Mesendoderm (in vitro differentiated cells): ENCODE data around the gene C5orf63.
A peak's percentile ranks its signal among the peaks of the same experiment; 100 is the strongest.

Experiments used
- DNase-seq: peaks from one replicate; pipeline ENCODE4 v3.0.0; 2013
- H2AK5ac ChIP-seq: 2 replicates; pipeline ENCODE4 v1.6.1; 2013; ENCODE audit warnings: low read length, inconsistent platforms
- H2BK120ac ChIP-seq: 2 replicates; pipeline ENCODE4 v1.6.1; 2013; ENCODE audit warnings: low read depth, mild to moderate bottlenecking, low read length, moderate library complexity, mixed read lengths
- H2BK15ac ChIP-seq: replicated peaks from 2 replicates; pipeline ENCODE4 v1.6.1; 2013; ENCODE audit warnings: low read depth, mild to moderate bottlenecking, moderate library complexity
- H2BK5ac ChIP-seq: 2 replicates; pipeline ENCODE4 v1.6.1; 2013; ENCODE audit warnings: low read length, inconsistent platforms
- H3K18ac ChIP-seq: 2 replicates; pipeline ENCODE4 v1.6.1; 2013; ENCODE audit warnings: mild to moderate bottlenecking, low read length, mixed read lengths
- H3K23ac ChIP-seq: one replicate; pipeline ENCODE4 v1.6.1; 2013; ENCODE audit warnings: low read length
- H3K27ac ChIP-seq: 2 replicates; pipeline ENCODE4 v1.5.1; 2013; ENCODE audit warnings: low read depth, mild to moderate bottlenecking, inconsistent platforms, low read length, moderate library complexity
- H3K27me3 ChIP-seq: 2 replicates; pipeline ENCODE4 v1.6.1; 2013; ENCODE audit warnings: low read length, control low read depth, mild to moderate bottlenecking, inconsistent platforms; ENCODE audit not compliant: insufficient read depth, poor library complexity
- H3K36me3 ChIP-seq: 2 replicates; pipeline ENCODE4 v1.6.1; 2013; ENCODE audit warnings: low read length, inconsistent platforms; ENCODE audit not compliant: control insufficient read depth, insufficient read depth
- H3K4ac ChIP-seq: one replicate; pipeline ENCODE4 v1.6.1; 2013; ENCODE audit warnings: low read depth, mild to moderate bottlenecking, low read length, moderate library complexity
- H3K4me1 ChIP-seq: 2 replicates; pipeline ENCODE4 v1.6.1; 2013; ENCODE audit warnings: low read depth, low read length, inconsistent platforms; ENCODE audit not compliant: control insufficient read depth
- H3K4me2 ChIP-seq: 2 replicates; pipeline ENCODE4 v1.6.1; 2013; ENCODE audit warnings: low read length
- H3K4me3 ChIP-seq: 2 replicates; pipeline ENCODE4 v1.5.1; 2013; ENCODE audit warnings: mild to moderate bottlenecking, low read length
- H3K56ac ChIP-seq: one replicate; pipeline ENCODE4 v1.6.1; 2013; ENCODE audit warnings: low read length
- H3K79me1 ChIP-seq: 2 replicates; pipeline ENCODE4 v1.6.1; 2013; ENCODE audit warnings: low read length, inconsistent platforms
- H3K79me2 ChIP-seq: 2 replicates; pipeline ENCODE4 v1.6.1; 2013; ENCODE audit warnings: mild to moderate bottlenecking, low read length; ENCODE audit not compliant: control insufficient read depth, insufficient read depth
- H3K9ac ChIP-seq: 2 replicates; pipeline ENCODE4 v1.6.1; 2013; ENCODE audit warnings: low read length, inconsistent platforms
- H4K5ac ChIP-seq: one replicate; pipeline ENCODE4 v1.6.1; 2013; ENCODE audit warnings: low read length
- H4K8ac ChIP-seq: one replicate; pipeline ENCODE4 v1.6.1; 2013; ENCODE audit warnings: low read depth, mild to moderate bottlenecking, control low read depth, low read length, moderate library complexity
- WGBS: extraction: QIAGEN DNeasy Blood & Tissue Kit; methylation state at CpG from one replicate; pipeline ENCODE4 v1.1.7; 2013; ENCODE audit warnings: low lambda C conversion rate, missing lambda C conversion rate; ENCODE audit not compliant: insufficient coverage; ENCODE audit errors: extremely low coverage; 5-methylcytosine and 5-hydroxymethylcytosine counted together

The C5orf63 gene

GRCh38 chr5:127070243-127070642 lies 3.1 kb downstream of the C5orf63 start:
- Histone ChIP-seq H2BK15ac (no peak overlapping the region), H3K23ac (no peak overlapping the region), H3K4me1 (peaks cover 2% of the 10 kb centered on the region), H4K5ac (no peak overlapping the region), H3K79me1 (no peaks in the 10 kb centered on the region), H3K27me3 (no peaks in the 10 kb centered on the region), H3K4me3 (no peak overlapping the region), H4K8ac (no peak overlapping the region), H2AK5ac (no peak overlapping the region), H3K36me3 (no peaks in the 10 kb centered on the region), H3K4me2 (no peak overlapping the region), H3K56ac (no peak overlapping the region), H3K27ac (no peak overlapping the region), H2BK120ac (no peak overlapping the region), H3K79me2 (no peaks in the 10 kb centered on the region), H3K18ac (no peak overlapping the region), H3K4ac (no peak overlapping the region), H2BK5ac (no peak overlapping the region), H3K9ac (no peak overlapping the region)
- DNase-seq, result no peak
- no CpG with 5 or more reads among the region's 2 CpGs for WGBS

DNA sequence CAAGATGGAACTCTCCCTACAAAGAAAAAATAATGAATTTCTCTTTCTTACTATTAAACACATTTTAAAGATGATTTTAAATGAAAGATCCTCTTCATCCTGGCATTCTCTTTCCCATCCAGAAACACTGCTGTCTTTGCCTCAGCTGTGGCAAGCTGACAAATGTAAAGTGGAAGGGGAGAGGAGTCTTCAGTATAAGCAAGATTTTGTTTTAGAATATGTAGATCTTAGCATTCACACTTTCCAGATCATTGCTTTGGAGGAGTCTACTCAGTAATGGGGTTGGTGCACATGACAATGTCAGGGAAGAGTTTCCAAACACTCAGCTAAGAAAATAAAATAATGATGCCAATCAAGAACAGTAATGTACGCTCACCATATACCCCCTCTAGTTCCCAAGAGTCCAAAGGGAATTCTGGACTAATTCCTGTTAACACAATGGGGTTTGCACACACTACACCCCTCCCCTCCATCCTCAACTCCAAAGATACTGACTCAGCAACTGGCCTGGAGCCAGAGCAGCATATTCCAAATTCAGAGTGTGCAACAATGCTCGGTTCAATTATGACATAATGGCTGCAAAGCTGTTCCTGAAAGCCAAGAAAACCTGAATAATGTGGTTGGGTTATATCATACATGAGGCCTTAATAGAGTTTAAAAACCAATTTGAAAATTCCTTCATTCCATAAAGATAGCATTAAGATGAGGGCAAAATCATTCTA lies 4.6 kb downstream of the C5orf63 start:
- no peak overlapping the region for H3K4ac ChIP-seq
- H3K27ac ChIP-seq, result no peak overlapping the region
- no peak overlapping the region for H2BK120ac ChIP-seq
- no peak overlapping the region for H3K56ac ChIP-seq
- no peak overlapping the region for H2AK5ac ChIP-seq
- no peaks in the 10 kb centered on the region for H3K36me3 ChIP-seq
- H4K8ac ChIP-seq, result no peak overlapping the region
- H3K79me2 ChIP-seq, result no peaks in the 10 kb centered on the region
- H4K5ac ChIP-seq, result no peak overlapping the region
- H3K4me1 ChIP-seq, result no peaks in the 10 kb centered on the region
- no peak overlapping the region for H3K23ac ChIP-seq
- H2BK15ac ChIP-seq, result no peak overlapping the region
- no peak overlapping the region for H3K9ac ChIP-seq
- no peak overlapping the region for H3K4me3 ChIP-seq
- WGBS, result no CpG with 5 or more reads among the region's 2 CpGs
- no peak for DNase-seq
- H2BK5ac ChIP-seq, result no peak overlapping the region
- no peak overlapping the region for H3K4me2 ChIP-seq
- H3K18ac ChIP-seq, result no peak overlapping the region
- no peaks in the 10 kb centered on the region for H3K79me1 ChIP-seq
- no peaks in the 10 kb centered on the region for H3K27me3 ChIP-seq

DNA sequence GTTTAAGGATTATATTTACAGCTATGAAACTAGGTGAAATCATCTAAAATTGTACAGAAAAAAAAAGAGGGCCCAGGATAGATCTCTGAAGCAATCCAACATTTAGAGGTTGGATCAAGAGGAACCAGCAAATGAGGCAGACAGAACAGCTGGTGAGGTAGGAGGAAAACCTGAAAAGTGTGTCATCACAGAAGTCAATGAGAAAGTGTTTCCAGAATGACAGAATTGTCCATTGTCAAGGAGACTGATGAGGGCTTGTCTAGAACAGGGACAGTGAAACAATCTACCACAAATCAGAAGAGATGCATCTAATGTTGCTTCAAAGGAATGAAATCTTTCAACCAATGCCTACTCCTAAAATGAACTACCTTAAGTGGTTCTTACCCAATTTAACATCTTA lies 6.6 kb downstream of the C5orf63 start:
- no peak for DNase-seq
- no peaks in the 10 kb centered on the region for H3K79me1 ChIP-seq
- H2BK15ac ChIP-seq, result no peak overlapping the region
- no peak overlapping the region for H3K56ac ChIP-seq
- H3K4ac ChIP-seq, result no peak overlapping the region
- no peak overlapping the region for H3K9ac ChIP-seq
- no peaks in the 10 kb centered on the region for H3K27me3 ChIP-seq
- H2BK120ac ChIP-seq, result no peak overlapping the region
- no peak overlapping the region for H3K23ac ChIP-seq
- no peak overlapping the region for H3K4me2 ChIP-seq
- no peak overlapping the region for H2AK5ac ChIP-seq
- H3K4me1 ChIP-seq, result no peaks in the 10 kb centered on the region
- no peak overlapping the region for H4K8ac ChIP-seq
- no peak overlapping the region for H2BK5ac ChIP-seq
- no peak overlapping the region for H3K27ac ChIP-seq
- H4K5ac ChIP-seq, result no peak overlapping the region
- H3K18ac ChIP-seq, result no peak overlapping the region
- H3K36me3 ChIP-seq, result no peaks in the 10 kb centered on the region
- no peak overlapping the region for H3K4me3 ChIP-seq
- H3K79me2 ChIP-seq, result no peaks in the 10 kb centered on the region

- H2BK5ac ChIP-seq, result no peak overlapping the region
- no peaks in the 10 kb centered on the region for H3K36me3 ChIP-seq
- no peak overlapping the region for H4K5ac ChIP-seq
- H3K4ac ChIP-seq, result no peak overlapping the region
- H3K23ac ChIP-seq, result no peak overlapping the region
- H3K27me3 ChIP-seq, result no peaks in the 10 kb centered on the region
- H3K4me1 ChIP-seq, result no peaks in the 10 kb centered on the region
- H3K4me3 ChIP-seq, result no peak overlapping the region
- H3K18ac ChIP-seq, result no peak overlapping the region
- H2AK5ac ChIP-seq, result no peak overlapping the region
- DNase-seq, result no peak
- no peak overlapping the region for H3K56ac ChIP-seq
- H3K4me2 ChIP-seq, result no peak overlapping the region
- no peaks in the 10 kb centered on the region for H3K79me2 ChIP-seq
- H3K9ac ChIP-seq, result no peak overlapping the region
- H3K79me1 ChIP-seq, result no peaks in the 10 kb centered on the region
- H2BK15ac ChIP-seq, result no peak overlapping the region
- no peak overlapping the region for H3K27ac ChIP-seq
- H2BK120ac ChIP-seq, result no peak overlapping the region
- WGBS, result no CpG with 5 or more reads among the region's 4 CpGs
- no peak overlapping the region for H4K8ac ChIP-seq
These were observed 9.0 kb downstream of the C5orf63 start for GRCh38 chr5:127064253-127064840.

GRCh38 chr5:127063257-127063913 lies 9.9 kb downstream of the C5orf63 start:
- H3K4me3 ChIP-seq, result no peak overlapping the region
- H2AK5ac ChIP-seq, result no peak overlapping the region
- H3K4me2 ChIP-seq, result no peak overlapping the region
- H3K36me3 ChIP-seq, result no peaks in the 10 kb centered on the region
- peak overlapping the region; percentile 19 for H2BK15ac ChIP-seq
- H3K9ac ChIP-seq, result no peak overlapping the region
- no peaks in the 10 kb centered on the region for H3K27me3 ChIP-seq
- no peak overlapping the region for H3K18ac ChIP-seq
- no peak overlapping the region for H3K27ac ChIP-seq
- H3K23ac ChIP-seq, result no peak overlapping the region
- H3K4me1 ChIP-seq, result no peaks in the 10 kb centered on the region
- H3K56ac ChIP-seq, result no peak overlapping the region
- no peak overlapping the region for H2BK120ac ChIP-seq
- H2BK5ac ChIP-seq, result no peak overlapping the region
- H3K79me2 ChIP-seq, result no peaks in the 10 kb centered on the region
- no peak overlapping the region for H4K5ac ChIP-seq
- H4K8ac ChIP-seq, result no peak overlapping the region
- no peak overlapping the region for H3K4ac ChIP-seq
- H3K79me1 ChIP-seq, result no peaks in the 10 kb centered on the region
- DNase-seq, result no peak
- no CpG with 5 or more reads among the region's 2 CpGs for WGBS
